ENCODE results near the gene GPR18.

The GPR18 gene

DNA sequence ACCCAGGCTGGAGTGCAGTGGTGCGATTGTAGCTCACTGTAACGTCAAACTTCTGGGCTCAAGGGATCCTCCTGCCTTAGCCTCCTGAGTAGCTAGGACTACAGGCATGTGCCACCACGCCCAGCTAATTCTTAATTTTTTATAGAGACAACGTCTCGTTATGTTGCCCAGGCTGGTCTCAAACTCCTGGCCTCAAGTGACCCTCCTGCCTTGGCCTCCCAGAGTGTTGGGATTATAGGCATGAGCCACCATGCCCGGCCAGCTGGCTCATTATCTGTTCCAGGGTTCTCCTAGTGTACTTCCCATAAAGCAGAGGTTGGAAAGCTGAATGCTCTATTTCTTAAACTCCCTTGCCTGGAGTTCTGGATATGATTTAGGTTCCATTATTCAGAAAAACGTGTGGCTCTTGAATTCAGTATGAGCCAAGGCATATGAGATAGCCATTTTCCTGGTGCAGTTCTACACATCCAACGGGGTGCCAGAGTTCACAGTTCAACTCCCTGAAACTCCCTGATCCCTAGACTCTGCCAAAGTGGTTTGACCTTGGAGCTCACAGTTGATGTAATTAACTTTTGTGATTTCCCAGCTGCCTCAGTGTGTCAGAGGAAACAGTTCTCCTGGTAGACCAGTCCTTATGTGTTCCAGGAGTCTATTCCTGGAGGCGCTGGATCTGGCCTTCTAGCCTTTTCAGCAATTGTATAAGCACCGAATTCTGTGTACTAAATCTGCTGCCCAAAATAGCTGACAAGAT lies 27.4 kb upstream of the GPR18 start:
- Histone ChIP-seq H2AFZ (ENCODE audit: low read depth, low read length) (no peak overlapping the region), H3K4me1 (ENCODE audit: insufficient read depth, low read length) (no peaks in the 10 kb centered on the region), H3K27me3 (ENCODE audit: insufficient read depth, low read length) (no peaks in the 10 kb centered on the region), H3K4me3 (ENCODE audit: low read length) (no peak overlapping the region), H3K36me3 (ENCODE audit: insufficient read depth, low read length) (no peaks in the 10 kb centered on the region), H3K9me3 (ENCODE audit: low read length) (no peaks in the 10 kb centered on the region)

- Histone ChIP-seq H3K4me1 (ENCODE audit: insufficient read depth, low read length) (no peaks in the 10 kb centered on the region), H3K4me3 (ENCODE audit: low read length) (no peak overlapping the region), H2AFZ (ENCODE audit: low read depth, low read length) (no peak overlapping the region), H3K9me3 (ENCODE audit: low read length) (no peaks in the 10 kb centered on the region), H3K27me3 (ENCODE audit: insufficient read depth, low read length) (no peaks in the 10 kb centered on the region), H3K36me3 (ENCODE audit: insufficient read depth, low read length) (no peaks in the 10 kb centered on the region)
These were observed 24.4 kb upstream of the GPR18 start for GRCh38 chr13:99282264-99283231.

DNA sequence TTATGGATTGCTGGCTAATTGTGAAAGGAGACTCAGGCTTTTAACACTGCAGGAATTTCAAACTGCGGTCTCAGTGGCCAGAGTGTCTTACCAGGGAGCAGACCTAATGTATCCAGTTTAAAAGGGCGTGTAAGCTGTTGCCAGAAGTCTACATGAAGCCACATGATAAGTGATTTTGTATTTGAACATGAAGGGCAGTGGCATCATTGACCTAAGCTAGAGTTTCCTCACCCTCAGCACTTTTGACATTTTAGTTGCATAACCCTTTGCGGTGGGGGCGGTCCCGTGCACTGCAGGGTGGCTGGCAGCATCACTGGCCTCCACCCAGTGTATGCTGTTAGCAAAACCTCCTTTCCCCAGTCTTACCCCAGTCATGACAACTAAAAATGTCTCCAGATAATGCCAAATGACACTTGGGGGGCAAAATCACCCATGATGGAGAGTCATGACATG lies 23.7 kb upstream of the GPR18 start:
- Histone ChIP-seq H3K4me3 (ENCODE audit: low read length) (no peak overlapping the region), H3K9me3 (ENCODE audit: low read length) (no peaks in the 10 kb centered on the region), H3K27me3 (ENCODE audit: insufficient read depth, low read length) (no peaks in the 10 kb centered on the region), H3K4me1 (ENCODE audit: insufficient read depth, low read length) (no peaks in the 10 kb centered on the region), H3K36me3 (ENCODE audit: insufficient read depth, low read length) (no peaks in the 10 kb centered on the region), H2AFZ (ENCODE audit: low read depth, low read length) (no peak overlapping the region)

GRCh38 chr13:99280166-99280565 lies 22.0 kb upstream of the GPR18 start:
- Histone ChIP-seq H2AFZ (ENCODE audit: low read depth, low read length) (no peak overlapping the region), H3K9me3 (ENCODE audit: low read length) (no peaks in the 10 kb centered on the region), H3K4me3 (ENCODE audit: low read length) (no peak overlapping the region), H3K36me3 (ENCODE audit: insufficient read depth, low read length) (no peaks in the 10 kb centered on the region), H3K27me3 (ENCODE audit: insufficient read depth, low read length) (no peaks in the 10 kb centered on the region), H3K4me1 (ENCODE audit: insufficient read depth, low read length) (no peaks in the 10 kb centered on the region)

DNA sequence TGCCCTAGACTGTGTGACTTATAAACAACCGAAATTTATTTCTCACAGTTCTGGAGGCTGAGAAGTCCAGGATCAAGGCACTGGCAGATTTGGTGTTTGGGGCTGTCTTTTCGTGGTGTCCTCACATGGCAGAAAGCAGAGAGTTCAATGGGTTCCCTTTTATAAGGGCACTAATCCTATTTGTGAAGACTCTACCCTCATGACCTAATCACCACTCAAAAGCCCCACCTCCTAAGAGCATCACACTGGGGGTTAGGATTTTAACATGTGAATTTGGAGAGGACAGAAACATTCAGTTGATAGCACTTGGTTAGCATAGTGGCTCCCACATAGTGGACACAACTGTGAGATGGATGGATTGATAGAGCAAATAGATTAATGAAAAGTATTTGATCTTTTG lies 21.5 kb upstream of the GPR18 start:
- Histone ChIP-seq H3K9me3 (ENCODE audit: low read length) (no peaks in the 10 kb centered on the region), H3K4me1 (ENCODE audit: insufficient read depth, low read length) (no peaks in the 10 kb centered on the region), H3K4me3 (ENCODE audit: low read length) (no peak overlapping the region), H2AFZ (ENCODE audit: low read depth, low read length) (no peak overlapping the region), H3K36me3 (ENCODE audit: insufficient read depth, low read length) (no peaks in the 10 kb centered on the region), H3K27me3 (ENCODE audit: insufficient read depth, low read length) (no peaks in the 10 kb centered on the region)

DNA sequence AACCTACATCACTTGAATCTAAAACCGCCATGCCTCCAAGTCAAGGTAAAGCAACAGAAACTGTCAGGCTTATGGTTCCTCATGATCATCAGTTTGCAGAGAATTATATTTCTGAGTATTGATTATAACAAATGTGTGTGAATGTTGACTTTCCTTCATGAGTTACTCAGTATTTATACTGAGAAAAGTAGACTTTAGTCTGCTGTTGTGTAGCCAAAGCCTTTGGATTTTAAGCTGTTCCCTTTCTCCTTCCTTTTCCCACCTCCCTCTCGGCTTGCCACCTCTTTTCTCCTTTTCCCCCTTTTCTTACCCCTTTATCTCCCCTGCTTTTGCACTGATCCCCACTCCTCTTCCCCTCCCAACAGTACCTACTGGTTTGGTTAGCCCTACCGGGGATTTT lies 20.7 kb upstream of the GPR18 start:
- no peak overlapping the region for H3K4me3 ChIP-seq (ENCODE audit: low read length)
- no peaks in the 10 kb centered on the region for H3K27me3 ChIP-seq (ENCODE audit: insufficient read depth, low read length)
- H3K36me3 ChIP-seq (ENCODE audit: insufficient read depth, low read length) = no peaks in the 10 kb centered on the region

DNA sequence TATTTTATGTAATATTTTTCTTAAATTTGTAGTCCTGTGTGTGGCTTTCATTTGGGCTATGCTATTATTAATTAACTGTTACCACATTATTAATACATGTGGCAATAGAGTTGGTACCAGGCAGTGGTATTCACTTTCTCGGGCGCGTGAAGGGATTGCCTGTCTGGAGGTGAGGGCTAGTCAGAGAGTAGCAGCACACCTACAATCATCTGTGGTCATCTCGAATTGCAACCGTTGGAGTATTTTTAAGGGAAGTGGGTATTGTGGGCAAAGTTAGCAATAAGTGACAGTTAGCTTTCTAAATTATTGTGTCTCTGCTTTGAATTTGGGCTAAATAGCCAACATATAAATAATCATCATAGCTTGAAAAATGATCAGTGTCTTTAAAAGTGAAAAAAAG lies 20.0 kb upstream of the GPR18 start:
- H3K4me3 ChIP-seq (ENCODE audit: low read length) = no peak overlapping the region
- H2AFZ ChIP-seq (ENCODE audit: low read depth, low read length) = no peak overlapping the region
- H3K9me3 ChIP-seq (ENCODE audit: low read length) = no peaks in the 10 kb centered on the region
- no peaks in the 10 kb centered on the region for H3K27me3 ChIP-seq (ENCODE audit: insufficient read depth, low read length)
- no peaks in the 10 kb centered on the region for H3K36me3 ChIP-seq (ENCODE audit: insufficient read depth, low read length)
- H3K4me1 ChIP-seq (ENCODE audit: insufficient read depth, low read length) = no peaks in the 10 kb centered on the region

More for the DNA sequence above, 20.7 kb upstream of the GPR18 start:
- H3K9me3 ChIP-seq (ENCODE audit: low read length) = no peaks in the 10 kb centered on the region
- H3K4me1 ChIP-seq (ENCODE audit: insufficient read depth, low read length) = no peaks in the 10 kb centered on the region
- H2AFZ ChIP-seq (ENCODE audit: low read depth, low read length) = no peak overlapping the region

- no peaks in the 10 kb centered on the region for H3K4me1 ChIP-seq (ENCODE audit: insufficient read depth, low read length)
- H2AFZ ChIP-seq (ENCODE audit: low read depth, low read length) = no peak overlapping the region
- no peaks in the 10 kb centered on the region for H3K9me3 ChIP-seq (ENCODE audit: low read length)
- no peaks in the 10 kb centered on the region for H3K36me3 ChIP-seq (ENCODE audit: insufficient read depth, low read length)
- H3K27me3 ChIP-seq (ENCODE audit: insufficient read depth, low read length) = no peaks in the 10 kb centered on the region
- no peak overlapping the region for H3K4me3 ChIP-seq (ENCODE audit: low read length)
These were observed 19.4 kb upstream of the GPR18 start for GRCh38 chr13:99277629-99278028.

GRCh38 chr13:99276706-99277105 lies 18.5 kb upstream of the GPR18 start:
- H3K4me1 ChIP-seq (ENCODE audit: insufficient read depth, low read length) = no peaks in the 10 kb centered on the region

DNA sequence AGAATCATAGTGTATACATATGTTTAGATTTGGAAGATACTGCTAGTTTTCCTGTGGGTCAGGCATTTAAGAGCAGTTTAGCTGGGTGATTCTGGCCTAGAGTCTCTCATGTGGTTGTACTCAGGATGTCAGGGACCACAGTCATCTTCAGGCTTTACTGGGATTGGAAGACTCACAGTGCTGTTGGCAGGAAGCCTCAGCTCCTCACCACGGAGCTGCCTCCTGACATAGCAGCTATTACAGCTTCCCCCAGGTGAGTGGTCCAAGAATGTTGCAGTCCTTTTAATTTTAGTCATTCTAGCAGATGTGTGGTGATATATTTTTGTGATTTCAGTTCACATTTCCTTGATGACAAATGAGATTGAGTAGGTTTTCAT lies 16.9 kb upstream of the GPR18 start:
- H2AFZ ChIP-seq (ENCODE audit: low read depth, low read length) = no peak overlapping the region
- no peak overlapping the region for H3K4me3 ChIP-seq (ENCODE audit: low read length)
- no peaks in the 10 kb centered on the region for H3K27me3 ChIP-seq (ENCODE audit: insufficient read depth, low read length)
- no peaks in the 10 kb centered on the region for H3K36me3 ChIP-seq (ENCODE audit: insufficient read depth, low read length)
- no peaks in the 10 kb centered on the region for H3K9me3 ChIP-seq (ENCODE audit: low read length)
- H3K4me1 ChIP-seq (ENCODE audit: insufficient read depth, low read length) = no peaks in the 10 kb centered on the region

More at GRCh38 chr13:99276706-99277105, 18.5 kb upstream of the GPR18 start:
- Histone ChIP-seq H3K9me3 (ENCODE audit: low read length) (no peaks in the 10 kb centered on the region), H3K27me3 (ENCODE audit: insufficient read depth, low read length) (no peaks in the 10 kb centered on the region), H3K4me3 (ENCODE audit: low read length) (no peak overlapping the region), H2AFZ (ENCODE audit: low read depth, low read length) (no peak overlapping the region), H3K36me3 (ENCODE audit: insufficient read depth, low read length) (no peaks in the 10 kb centered on the region)

DNA sequence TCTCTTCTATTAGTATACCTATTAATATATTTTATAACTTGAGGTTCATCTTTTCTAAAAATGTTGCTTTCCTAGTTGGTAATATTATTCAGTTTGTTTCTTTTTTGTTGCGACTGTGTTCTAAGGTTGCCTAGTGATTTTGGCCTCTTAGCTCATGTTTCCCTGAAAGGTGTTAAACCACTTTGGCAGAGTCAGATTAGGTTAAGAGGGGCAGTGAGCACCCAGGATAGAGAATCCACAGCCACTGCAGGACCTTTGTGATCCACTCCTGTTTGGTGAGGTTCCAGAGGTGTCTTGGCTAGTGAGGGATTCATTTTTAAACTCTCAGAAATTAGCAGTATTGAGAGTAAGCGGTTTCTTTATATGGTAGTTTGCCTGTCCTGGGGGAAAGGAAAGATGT lies 14.9 kb upstream of the GPR18 start:
- H3K36me3 ChIP-seq (ENCODE audit: insufficient read depth, low read length) = no peaks in the 10 kb centered on the region
- no peaks in the 10 kb centered on the region for H3K9me3 ChIP-seq (ENCODE audit: low read length)
- H3K4me1 ChIP-seq (ENCODE audit: insufficient read depth, low read length) = no peaks in the 10 kb centered on the region
- H2AFZ ChIP-seq (ENCODE audit: low read depth, low read length) = no peak overlapping the region
- H3K4me3 ChIP-seq (ENCODE audit: low read length) = no peak overlapping the region
- H3K27me3 ChIP-seq (ENCODE audit: insufficient read depth, low read length) = no peaks in the 10 kb centered on the region

DNA sequence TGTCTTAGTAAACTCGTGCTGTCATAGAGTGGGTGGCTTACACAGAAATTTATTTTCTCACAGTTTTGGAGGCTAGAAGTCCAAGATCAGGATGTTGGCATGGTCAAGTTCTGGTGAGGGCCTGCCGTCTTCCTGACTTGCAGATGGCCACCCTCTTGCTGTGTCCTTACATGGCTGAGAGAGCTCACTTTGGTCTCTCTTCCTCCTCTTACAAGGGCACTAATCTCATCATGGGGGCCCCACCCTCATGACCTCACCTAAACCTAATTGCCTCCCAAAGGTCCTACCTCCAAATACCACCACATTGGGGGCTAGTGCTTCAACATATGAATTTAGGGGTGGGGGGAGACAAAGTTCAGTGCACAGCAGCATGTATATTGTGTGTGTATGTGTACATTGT lies 14.3 kb upstream of the GPR18 start:
- Histone ChIP-seq H3K9me3 (ENCODE audit: low read length) (no peaks in the 10 kb centered on the region), H3K4me3 (ENCODE audit: low read length) (no peak overlapping the region), H3K4me1 (ENCODE audit: insufficient read depth, low read length) (no peaks in the 10 kb centered on the region), H2AFZ (ENCODE audit: low read depth, low read length) (no peak overlapping the region), H3K36me3 (ENCODE audit: insufficient read depth, low read length) (no peaks in the 10 kb centered on the region), H3K27me3 (ENCODE audit: insufficient read depth, low read length) (no peaks in the 10 kb centered on the region)

DNA sequence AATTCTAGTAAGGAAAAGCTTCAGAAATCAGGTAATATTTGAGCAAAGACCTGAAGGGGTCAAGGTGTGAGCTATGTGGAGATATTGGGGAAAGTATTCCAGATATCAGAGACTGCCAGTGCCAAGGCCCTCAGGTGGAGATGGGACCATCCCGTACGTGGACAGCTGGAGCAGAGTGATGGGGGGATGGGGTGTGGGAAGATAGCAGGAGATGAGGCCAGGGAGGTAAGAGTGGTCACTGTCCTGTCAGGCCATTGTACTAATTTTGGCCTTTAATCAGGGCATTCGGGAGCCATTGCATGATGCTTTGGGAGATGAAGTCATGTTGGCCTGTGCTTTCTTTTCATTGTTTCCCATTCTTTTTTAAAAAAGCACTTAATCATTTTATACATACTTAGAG lies 13.1 kb upstream of the GPR18 start:
- Histone ChIP-seq H3K4me1 (ENCODE audit: insufficient read depth, low read length) (no peaks in the 10 kb centered on the region), H3K9me3 (ENCODE audit: low read length) (no peaks in the 10 kb centered on the region), H2AFZ (ENCODE audit: low read depth, low read length) (no peak overlapping the region), H3K27me3 (ENCODE audit: insufficient read depth, low read length) (no peaks in the 10 kb centered on the region), H3K4me3 (ENCODE audit: low read length) (no peak overlapping the region), H3K36me3 (ENCODE audit: insufficient read depth, low read length) (no peaks in the 10 kb centered on the region)
